NCI-H526 treated with DMSO at 0.1 percent for 48 hours (cell line): ENCODE results near the gene MTA2.
A peak's percentile ranks its signal among the peaks of the same experiment; 100 is the strongest.
"Not testable (repeated sequence)": the region's sequence is repeated elsewhere in the genome, so short reads cannot be mapped to it uniquely, and the experiment has no call there.

Source experiments
- DNase-seq: peaks from one replicate; lab custom pipeline; 2025; lab: John Stamatoyannopoulos, UW

Gene MTA2

GRCh38 chr11:62592146-62592815, 9.4 kb downstream of the MTA2 start:
- DNase-seq = peak; percentile 71

GRCh38 chr11:62591448-62592145, 10.1 kb downstream of the MTA2 start, which contains the start of gene TUT1:
Gene TUT1, minus strand, starts transcription at chr11:62591523. Its CDS starts 38 bp downstream, at chr11:62591485.
- peak; percentile 100 for DNase-seq

- no peak for DNase-seq
These were observed 12.6 kb downstream of the MTA2 start for GRCh38 chr11:62588966-62589637.

- not testable (repeated sequence) for DNase-seq
These were observed 16.3 kb downstream of the MTA2 start for GRCh38 chr11:62585356-62585755.

GRCh38 chr11:62581735-62582134, 19.9 kb downstream of the MTA2 start:
- DNase-seq = not testable (repeated sequence)

- DNase-seq = no peak
These were observed 20.5 kb downstream of the MTA2 start for GRCh38 chr11:62580959-62581715.

- no peak for DNase-seq
These were observed 22.4 kb downstream of the MTA2 start for GRCh38 chr11:62579252-62579651.

GRCh38 chr11:62578541-62578940, 23.1 kb downstream of the MTA2 start:
- no peak for DNase-seq

GRCh38 chr11:62577046-62577714, 24.5 kb downstream of the MTA2 start:
- DNase-seq = no peak

GRCh38 chr11:62575837-62576236, 25.8 kb downstream of the MTA2 start:
- no peak for DNase-seq

GRCh38 chr11:62575156-62575555, 26.5 kb downstream of the MTA2 start:
- no peak for DNase-seq

- DNase-seq = peak; percentile 32
These were observed 27.1 kb downstream of the MTA2 start for GRCh38 chr11:62574363-62575071.

GRCh38 chr11:62573592-62574362, 27.9 kb downstream of the MTA2 start, which contains the start of gene EEF1G:
Gene EEF1G, minus strand, starts transcription at chr11:62573891. Its CDS starts 49 bp downstream, at chr11:62573842.
- peak; percentile 99 for DNase-seq

GRCh38 chr11:62573006-62573591, 28.6 kb downstream of the MTA2 start:
- DNase-seq = no peak

GRCh38 chr11:62572431-62572830, 29.2 kb downstream of the MTA2 start:
- no peak for DNase-seq

- DNase-seq = not testable (repeated sequence)
These were observed 30.2 kb downstream of the MTA2 start for GRCh38 chr11:62571493-62571892.

- DNase-seq = not testable (repeated sequence)
These were observed 30.8 kb downstream of the MTA2 start for GRCh38 chr11:62570903-62571302.

- DNase-seq = no peak
These were observed 32.1 kb downstream of the MTA2 start for GRCh38 chr11:62569611-62570010.

GRCh38 chr11:62567018-62567633, 34.5 kb downstream of the MTA2 start:
- no peak for DNase-seq
